GM06990 (cell line): ENCODE data around the gene SMC1B.
"Not testable (repeated sequence)": the region's sequence is repeated elsewhere in the genome, so short reads cannot be mapped to it uniquely, and the experiment has no call there.

Experiments
- DNase-seq: peaks from one replicate; pipeline ENCODE4 v3.0.0-alpha.2; 2011; ENCODE audit not compliant: insufficient read length; ENCODE audit errors: extremely low read depth
- H3K27me3 ChIP-seq: replicated peaks from 2 replicates; pipeline ENCODE4 v1.6.0; 2011; ENCODE audit warnings: low read length; ENCODE audit not compliant: control insufficient read depth, insufficient read depth
- H3K36me3 ChIP-seq: 2 replicates; pipeline ENCODE4 v1.5.1; 2011; ENCODE audit warnings: low read length; ENCODE audit not compliant: control insufficient read depth, insufficient read depth
- H3K4me3 ChIP-seq: replicated peaks from 2 replicates; pipeline ENCODE4 v1.5.1; 2011; ENCODE audit warnings: low read depth, mild to moderate bottlenecking, control low read depth, low read length
- TF ChIP-seq, protein P1 (sequence below): IDR thresholded peaks from 2 replicates; pipeline ENCODE4 v1.5.1; 2011; ENCODE audit warnings: low read length, control low read depth, mild to moderate bottlenecking, inconsistent platforms; ENCODE audit not compliant: insufficient read depth, poor library complexity, severe bottlenecking

The SMC1B gene

DNA sequence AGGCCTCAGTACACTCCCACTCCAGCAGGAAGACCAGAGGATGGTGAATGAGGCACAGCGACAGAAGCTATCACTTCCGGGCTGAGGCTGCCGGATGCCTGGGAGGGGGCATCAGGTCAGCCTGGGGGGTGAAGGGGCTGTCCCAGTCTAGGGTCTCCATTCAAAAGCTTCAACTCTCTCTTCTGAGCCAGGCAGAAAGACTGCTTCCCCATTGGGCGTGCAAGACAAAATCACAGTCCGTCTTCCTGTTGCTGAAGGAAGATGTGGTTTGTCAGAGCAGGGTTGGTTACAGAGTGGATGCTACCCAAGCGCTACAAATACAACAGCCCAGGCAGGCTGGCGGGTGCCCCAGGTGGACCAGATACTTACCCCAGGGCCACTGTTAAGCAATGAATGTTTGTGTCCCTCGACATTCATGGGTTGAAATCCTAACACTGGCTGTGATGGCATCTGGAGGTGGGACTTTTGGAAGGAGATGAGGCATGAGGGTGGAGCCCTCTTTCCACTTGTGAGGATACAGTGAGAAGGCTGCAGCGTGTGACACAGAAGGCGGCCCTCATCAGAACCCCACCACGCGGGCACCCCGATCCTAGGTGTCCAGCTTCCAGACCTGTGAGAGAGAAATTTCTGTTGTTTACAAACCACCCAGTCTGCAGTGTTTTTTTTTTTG is 116.6 kb downstream of the SMC1B start:
- no peak for DNase-seq
- Histone ChIP-seq H3K27me3 (no peaks in the 10 kb centered on the region), H3K36me3 (no peaks in the 10 kb centered on the region), H3K4me3 (no peak overlapping the region)
- TF ChIP-seq, protein P1, sequence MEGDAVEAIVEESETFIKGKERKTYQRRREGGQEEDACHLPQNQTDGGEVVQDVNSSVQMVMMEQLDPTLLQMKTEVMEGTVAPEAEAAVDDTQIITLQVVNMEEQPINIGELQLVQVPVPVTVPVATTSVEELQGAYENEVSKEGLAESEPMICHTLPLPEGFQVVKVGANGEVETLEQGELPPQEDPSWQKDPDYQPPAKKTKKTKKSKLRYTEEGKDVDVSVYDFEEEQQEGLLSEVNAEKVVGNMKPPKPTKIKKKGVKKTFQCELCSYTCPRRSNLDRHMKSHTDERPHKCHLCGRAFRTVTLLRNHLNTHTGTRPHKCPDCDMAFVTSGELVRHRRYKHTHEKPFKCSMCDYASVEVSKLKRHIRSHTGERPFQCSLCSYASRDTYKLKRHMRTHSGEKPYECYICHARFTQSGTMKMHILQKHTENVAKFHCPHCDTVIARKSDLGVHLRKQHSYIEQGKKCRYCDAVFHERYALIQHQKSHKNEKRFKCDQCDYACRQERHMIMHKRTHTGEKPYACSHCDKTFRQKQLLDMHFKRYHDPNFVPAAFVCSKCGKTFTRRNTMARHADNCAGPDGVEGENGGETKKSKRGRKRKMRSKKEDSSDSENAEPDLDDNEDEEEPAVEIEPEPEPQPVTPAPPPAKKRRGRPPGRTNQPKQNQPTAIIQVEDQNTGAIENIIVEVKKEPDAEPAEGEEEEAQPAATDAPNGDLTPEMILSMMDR: no peak

DNA sequence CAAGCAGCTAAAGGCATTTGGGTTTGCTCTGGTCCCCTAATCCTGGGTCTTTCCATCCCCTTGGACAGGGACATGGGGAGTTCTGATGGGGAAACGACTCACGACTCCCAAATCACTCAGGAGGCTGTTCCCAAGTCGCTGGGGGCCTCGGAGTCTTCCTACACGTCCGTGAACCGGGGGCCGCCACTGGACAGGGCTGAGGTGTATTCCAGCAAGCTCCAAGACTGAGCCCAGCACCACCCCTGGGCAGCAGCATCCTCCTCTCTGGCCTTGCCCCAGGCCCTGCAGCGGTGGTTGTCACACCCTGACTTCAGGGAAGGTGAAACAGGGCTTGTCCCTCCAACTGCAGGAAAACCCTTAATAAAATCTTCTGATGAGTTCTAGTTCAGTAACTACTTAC is 117.9 kb downstream of the SMC1B start:
- no peaks in the 10 kb centered on the region for H3K36me3 ChIP-seq
- no peak for DNase-seq
- no peak overlapping the region for H3K4me3 ChIP-seq
- no peaks in the 10 kb centered on the region for H3K27me3 ChIP-seq
- TF ChIP-seq, protein P1: no peak

DNA sequence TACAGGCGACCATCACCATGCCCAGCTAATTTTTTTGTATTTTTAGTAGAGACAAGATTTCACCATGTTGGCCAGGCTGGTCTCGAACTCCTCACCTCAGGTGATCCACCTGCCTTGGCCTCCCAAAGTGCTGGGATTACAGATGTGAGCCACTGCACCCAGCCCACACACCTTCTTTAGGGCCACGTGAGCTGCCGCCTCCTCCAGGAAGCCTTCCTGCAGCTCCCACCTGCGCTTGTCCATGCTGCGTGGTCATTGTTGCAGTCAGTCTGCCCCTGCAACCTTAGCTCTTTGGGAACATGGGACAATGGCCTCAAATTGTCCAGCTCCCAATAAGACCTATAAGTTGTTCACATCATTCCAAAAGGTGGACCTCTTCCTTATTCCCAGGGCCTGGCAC is 118.4 kb downstream of the SMC1B start:
- not testable (repeated sequence) for H3K4me3 ChIP-seq, H3K27me3 ChIP-seq, H3K36me3 ChIP-seq, DNase-seq
